K562 (cell line): Measurements from ENCODE around the gene MB21D2. TPM values are rescaled to one million over a fixed set of nuclear protein-coding genes. Genes with fewer than 3 reads are reported as not detected.

ENCODE experiments used
- ATAC-seq: fragments of 200-7000 bp; cut with Tn5 transposase; 3 replicates; pipeline ENCODE4 v1.9.1; 2020; ENCODE audit warnings: moderate library complexity
- BruUV-seq: library from RNA; stranded (reverse); fragments of 400-500 nt; replicated peaks from 2 replicates; lab custom pipeline; 2021; lab: Mats Ljungman, UMichigan
- CTCF ChIA-PET: fragments of 300-600 bp; formaldehyde crosslinking; extraction: SDS; loops from one replicate; lab custom pipeline; 2021; ENCODE audit warnings: low intra/inter-chr PET ratio; lab: Yijun Ruan, JAX
- POLR2A ChIA-PET: fragments of 300-600, 350-650 bp; sonication (Branson Sonifier 250); formaldehyde crosslinking; extraction: SDS; loops from one replicate; lab custom pipeline; 2021; ENCODE audit warnings: antibody characterized with exemption, inconsistent platforms; lab: Yijun Ruan, JAX
- DNase-seq, 4 experiments: peaks; one replicate each; pipeline versions ENCODE4 v3.0.0 to v3.0.0-alpha.2; 2011 to 2018; ENCODE audit warnings: low spot score in 3 of 4, mixed read lengths in 3 of 4; ENCODE audit errors: extremely low read depth in 1 of 4
- FAIRE-seq: peaks from 2 replicates; lab custom pipeline; 2011; peaks lifted over from hg19 to GRCh38; lab: Jason Lieb, UNC
- H2AFZ ChIP-seq: 2 replicates; pipeline ENCODE4 v1.6.0; 2011; ENCODE audit warnings: low read depth, low read length, control low read depth, inconsistent platforms
- H3K27ac ChIP-seq: fragments of 200-600 bp; 3 replicates; pipeline ENCODE4 v1.8.0; 2011; ENCODE audit warnings: low read depth, mild to moderate bottlenecking, control low read depth, inconsistent platforms, low read length, moderate library complexity, mixed read lengths; ENCODE audit errors: extremely low read depth
- H3K27me3 ChIP-seq, 2 experiments: fragments of 300-600 bp in 1 of 2; 2 replicates in 1 of 2; 3 replicates in 1 of 2; pipeline versions ENCODE4 v1.6.0 to v1.8.0; 2011; ENCODE audit warnings: inconsistent platforms in 2 of 2, low read length in 2 of 2, mild to moderate bottlenecking in 1 of 2, mixed read lengths in 1 of 2, moderate library complexity in 1 of 2; ENCODE audit not compliant: control insufficient read depth in 2 of 2, insufficient read depth in 2 of 2
- H3K36me3 ChIP-seq: fragments of 300-600 bp; 3 replicates; pipeline ENCODE4 v1.8.0; 2011; ENCODE audit warnings: mild to moderate bottlenecking, low read length, inconsistent platforms; ENCODE audit not compliant: control insufficient read depth, insufficient read depth
- H3K4me1 ChIP-seq, 2 experiments: fragments of 200-600 bp in 1 of 2; replicated peaks in 1 of 2; 2 replicates in 1 of 2; 3 replicates in 1 of 2; pipeline versions ENCODE4 v1.5.1 to v1.8.0; 2011; ENCODE audit warnings: inconsistent platforms in 2 of 2, low read length in 2 of 2, mild to moderate bottlenecking in 1 of 2, mixed read lengths in 1 of 2, moderate library complexity in 1 of 2; ENCODE audit not compliant: control insufficient read depth in 2 of 2, insufficient read depth in 2 of 2
- H3K4me2 ChIP-seq: 2 replicates; pipeline ENCODE4 v1.6.1; 2011; ENCODE audit warnings: low read length, control low read depth, inconsistent platforms, mixed read lengths; ENCODE audit not compliant: insufficient read depth
- H3K4me3 ChIP-seq: fragments of 200-600 bp; sonication (generic), shearing (Covaris generic); 2 replicates; pipeline ENCODE4 v1.5.1; 2016; ENCODE audit warnings: control low read depth, inconsistent platforms
- H3K79me2 ChIP-seq: fragments of 200-600 bp; 3 replicates; pipeline ENCODE4 v1.8.0; 2011; ENCODE audit warnings: low read length, inconsistent platforms; ENCODE audit not compliant: control insufficient read depth, insufficient read depth
- H3K9ac ChIP-seq, 2 experiments: 2 replicates each; pipeline versions ENCODE4 v1.6.0 to v1.6.1; 2011; ENCODE audit warnings: low read depth in 2 of 2, low read length in 2 of 2, control low read depth in 1 of 2, inconsistent platforms in 1 of 2, mild to moderate bottlenecking in 1 of 2, mixed read lengths in 1 of 2; ENCODE audit not compliant: insufficient read depth in 1 of 2
- H3K9me1 ChIP-seq: one replicate; pipeline ENCODE4 v1.6.0; 2011; ENCODE audit warnings: inconsistent platforms, mild to moderate bottlenecking, low read length, moderate library complexity; ENCODE audit not compliant: control insufficient read depth, insufficient read depth
- H3K9me3 ChIP-seq: replicated peaks from 2 replicates; pipeline ENCODE4 v1.5.1; 2011; ENCODE audit warnings: low read depth, low read length, inconsistent platforms; ENCODE audit not compliant: control insufficient read depth, insufficient read depth
- H4K20me1 ChIP-seq: replicated peaks from 2 replicates; pipeline ENCODE4 v1.6.1; 2011; ENCODE audit warnings: low read length, inconsistent platforms, mixed read lengths; ENCODE audit not compliant: control insufficient read depth, insufficient read depth
- BCL6 ChIP-seq: fragments of 250-450 bp; sonication (Bioruptor Pico); IDR thresholded peaks from 2 replicates; pipeline ENCODE4 v1.4.0; 2020
- BRD9 ChIP-seq: fragments of 450-650 bp; IDR thresholded peaks from 2 replicates; pipeline ENCODE4 v1.6.1; 2018; ENCODE audit warnings: low read depth; ENCODE audit not compliant: partially characterized antibody
- CBX5 ChIP-seq: IDR thresholded peaks from 2 replicates; pipeline ENCODE4 v1.6.1; 2014; ENCODE audit warnings: low read depth, borderline replicate concordance
- FOXP4 ChIP-seq: sonication (generic); formaldehyde crosslinking; IDR thresholded peaks from 2 replicates; pipeline ENCODE4 v1.8.0; 2022; ENCODE audit warnings: mild to moderate bottlenecking, missing genetic modification reagents, borderline replicate concordance
- GTF2F1 ChIP-seq: IDR thresholded peaks from 2 replicates; pipeline ENCODE4 v1.6.1; 2011; ENCODE audit warnings: low read depth, low read length, improper control_type of control experiment
- LCOR ChIP-seq: sonication (generic); formaldehyde crosslinking; IDR thresholded peaks from 2 replicates; pipeline ENCODE4 v1.8.0; 2022; ENCODE audit warnings: mild to moderate bottlenecking, missing genetic modification reagents
- MCM2 ChIP-seq: fragments of 450-650 bp; IDR thresholded peaks from 2 replicates; pipeline ENCODE4 v1.6.1; 2017; ENCODE audit warnings: low read depth, mild to moderate bottlenecking
- MECOM ChIP-seq: fragments of 250-450 bp; sonication (Bioruptor Pico); IDR thresholded peaks from 2 replicates; pipeline ENCODE4 v1.8.0; 2022; ENCODE audit warnings: inconsistent platforms
- PBX2 ChIP-seq, 2 experiments: IDR thresholded peaks in 1 of 2; conservative IDR thresholded peaks in 1 of 2; 2 replicates each; pipeline ENCODE4 v1.6.1; 2016; ENCODE audit warnings: low read depth in 2 of 2, mild to moderate bottlenecking in 1 of 2, missing compliant biosample characterization in 1 of 2, missing genetic modification characterization in 1 of 2, moderate library complexity in 1 of 2
- POLR2AphosphoS5 ChIP-seq: IDR thresholded peaks from 2 replicates; pipeline ENCODE4 v1.6.1; 2011; ENCODE audit warnings: mild to moderate bottlenecking, low read depth, low read length, moderate library complexity; ENCODE audit not compliant: control insufficient read depth, insufficient read depth
- RBBP5 ChIP-seq: fragments of 200-600 bp; sonication (generic); IDR thresholded peaks from 2 replicates; pipeline ENCODE4 v1.6.1; 2012; ENCODE audit warnings: borderline replicate concordance, mild to moderate bottlenecking, low read length, control low read depth, inconsistent platforms; ENCODE audit not compliant: insufficient read depth, poor library complexity, severe bottlenecking
- THRA ChIP-seq: fragments of 450-650 bp; IDR thresholded peaks from 2 replicates; pipeline ENCODE4 v1.6.1; 2017; ENCODE audit warnings: mild to moderate bottlenecking, moderate library complexity
- THRB ChIP-seq: fragments of 450-650 bp; formaldehyde crosslinking; conservative IDR thresholded peaks from 2 replicates; pipeline ENCODE4 v1.4.0; 2022; ENCODE audit warnings: mild to moderate bottlenecking, missing genetic modification characterization
- ZC3H8 ChIP-seq: fragments of 450-650 bp; IDR thresholded peaks from 2 replicates; pipeline ENCODE4 v1.6.1; 2017
- WGBS: fragments of 100-300 bp; shearing (Covaris generic); methylation state at CpG from one replicate; pipeline ENCODE4 v1.1.6; 2016; ENCODE audit warnings: low coverage, mixed read lengths; ENCODE audit not compliant: insufficient coverage; ENCODE audit errors: missing lambda C conversion rate; 5-methylcytosine and 5-hydroxymethylcytosine counted together
- in situ Hi-C: fragments of 300-500 bp; cut with MboI; formaldehyde crosslinking; loops from 4 replicates; pipeline ENCODE4 v1.15.0; 2018; ENCODE audit warnings: inconsistent platforms, mixed read lengths
- intact Hi-C: fragments of 100-400 bp; cut with micrococcal nuclease; formaldehyde crosslinking; loops from 2 replicates; pipeline ENCODE4 v1.14.2; 2022
- polyA plus RNA-seq, 8 experiments: library from polyadenylated mRNA; depleted of rRNA in 4 of 8; stranded (reverse) in 5 of 8; unstranded in 3 of 8; fragments of >200 nt; fragmentation: Nextera tagmentation in 2 of 8; fragmentation: Illumina TruSeq in 1 of 8; extraction: Ambion mirVana in 2 of 8; extraction: Trizol in 1 of 8; gene quantifications; 2 replicates each; pipeline versions ENCODE4 v1.2.1 to v1.2.3, GENCODE V29; 2011 to 2014; ENCODE audit warnings: inconsistent platforms in 1 of 8, missing spikeins in 1 of 8
- total RNA-seq, 7 experiments: library from RNA; depleted of rRNA in 6 of 7; stranded (reverse); fragments of >200 nt in 6 of 7; fragmentation: Illumina TruSeq in 2 of 7; extraction: Trizol in 2 of 7; gene quantifications; 2 replicates each; pipeline versions ENCODE4 v1.2.1 to v1.2.3, GENCODE V29; 2011 to 2021; ENCODE audit warnings: low replicate concordance in 1 of 7

The MB21D2 gene
- total and polyA plus RNA-seq, 9 of the 15 experiments (the other 6 are each of a cell fraction or from before 2014, with no cell fraction given), result 0.01 TPM; not detected in 8

GRCh38 chr3:192915304-192915703 lies 2.4 kb downstream of the MB21D2 start (continued):
- TF ChIP-seq BRD9 (no peak), MECOM (CRISPR knock-in tag) (no peak), GTF2F1 (no peak), CBX5 (no peak)

- no peak for FAIRE-seq
- 0% methylated on average over 2 of the region's 2 CpGs for WGBS
- H2AFZ ChIP-seq, result no peak overlapping the region
- H3K27ac ChIP-seq, result no peak overlapping the region
- no peaks in the 10 kb centered on the region for H3K9me1 ChIP-seq
- intact Hi-C loops, result no loop called here
- H3K4me2 ChIP-seq, result no peak overlapping the region
- H3K4me1 ChIP-seq, result peaks cover 0 to 3% of the 10 kb centered on the region in 2 experiments; a peak in 2 of 5 replicates
- DNase-seq, result no peak
- ChIA-PET POLR2A (interaction anchor here (0.6 kb wide), 1 partner anchor 84 kb away, joined by 3 read pairs; no protein-coding TSS in a partner anchor), CTCF (no interaction called here)
- no TSS peak for BruUV-seq
- peaks cover 14 to 24% of the 10 kb centered on the region in 2 experiments; a peak in 4 of 5 replicates for H3K27me3 ChIP-seq
- H3K9ac ChIP-seq, result no peak overlapping the region
- H3K36me3 ChIP-seq, result no peaks in the 10 kb centered on the region
- no peak for ATAC-seq
- in situ Hi-C loops, result no loop called here
- H3K4me3 ChIP-seq, result no peak overlapping the region
- no peaks in the 10 kb centered on the region for H3K9me3 ChIP-seq
- no peaks in the 10 kb centered on the region for H3K79me2 ChIP-seq
- H4K20me1 ChIP-seq, result no peaks in the 10 kb centered on the region
- TF ChIP-seq THRA (no peak), FOXP4 (CRISPR knock-in tag) (no peak), THRB (no peak), LCOR (no peak), RBBP5 (no peak), ZC3H8 (no peak), MCM2 (no peak), POLR2AphosphoS5 (no peak), BCL6 (CRISPR knock-in tag) (no peak), PBX2 (CRISPR knock-in tag; IDR thresholded peaks at IDR 0.05; ENCODE audit: low read depth) (no peak), PBX2 (tag; conservative IDR thresholded peaks at IDR 0.05; ENCODE audit: low read depth) (no peak)
Measured at GRCh38 chr3:192914848-192915247, 2.8 kb downstream of the MB21D2 start.
